Glutamatergic neuron (in vitro differentiated cells): ENCODE results near the gene NAV2. TPM values are rescaled to one million over a fixed set of nuclear protein-coding genes. Genes with fewer than 3 reads are reported as not detected.

Source experiments
- DNase-seq: peaks from one replicate; pipeline ENCODE4 v3.0.0; 2022
- H3K27ac Mint-ChIP-seq: one replicate; pipeline ENCODE4 v1.8.0; 2020; ENCODE audit warnings: mild to moderate bottlenecking, mixed read lengths, inconsistent platforms; ENCODE audit not compliant: unreplicated experiment
- H3K27me3 Mint-ChIP-seq: one replicate; pipeline ENCODE4 v1.8.0; 2020; ENCODE audit warnings: mild to moderate bottlenecking, moderate library complexity, mixed read lengths, inconsistent platforms; ENCODE audit not compliant: unreplicated experiment
- H3K36me3 Mint-ChIP-seq: one replicate; pipeline ENCODE4 v1.8.0; 2020; ENCODE audit warnings: mild to moderate bottlenecking, mixed read lengths, inconsistent platforms; ENCODE audit not compliant: unreplicated experiment
- H3K4me1 Mint-ChIP-seq: one replicate; pipeline ENCODE4 v1.8.0; 2020; ENCODE audit warnings: mild to moderate bottlenecking, low read depth, mixed read lengths, inconsistent platforms; ENCODE audit not compliant: unreplicated experiment
- H3K4me3 Mint-ChIP-seq: one replicate; pipeline ENCODE4 v1.8.0; 2020; ENCODE audit warnings: mild to moderate bottlenecking, mixed read lengths, inconsistent platforms; ENCODE audit not compliant: unreplicated experiment
- H3K9me3 Mint-ChIP-seq: one replicate; pipeline ENCODE4 v1.8.0; 2020; ENCODE audit warnings: mild to moderate bottlenecking, moderate library complexity, mixed read lengths, inconsistent platforms; ENCODE audit not compliant: unreplicated experiment
- CTCF ChIP-seq: fragments of 200-600 bp; sonication (generic); IDR thresholded peaks from one replicate; pipeline ENCODE4 v1.5.0; 2021; ENCODE audit not compliant: partially characterized antibody, unreplicated experiment
- total RNA-seq: library from RNA; stranded (reverse); fragmentation: NEBNext Ultra II Directional; extraction: Animal tissue kit (Norgen Biotek cat#: 25700); gene quantifications from one replicate; pipeline ENCODE4 v1.2.1, GENCODE V29; 2021; ENCODE audit not compliant: unreplicated experiment

Gene NAV2
- total RNA-seq, 1 donor from 2014 or later: 117 TPM

- TF ChIP-seq CTCF: no peak
- Mint-ChIP-seq H3K36me3 (peaks cover 4% of the 10 kb centered on the region), H3K4me3 (no peak overlapping the region), H3K27me3 (peaks cover 2% of the 10 kb centered on the region), H3K27ac (no peak overlapping the region), H3K4me1 (peaks cover 3% of the 10 kb centered on the region), H3K9me3 (peaks cover 10% of the 10 kb centered on the region)
- no peak for DNase-seq
Measured at GRCh38 chr11:20109731-20110445, 397.3 kb downstream of the NAV2 start.

GRCh38 chr11:20110908-20111669, 398.5 kb downstream of the NAV2 start:
- Mint-ChIP-seq H3K4me3 (no peak overlapping the region), H3K27me3 (peaks cover 1% of the 10 kb centered on the region), H3K27ac (no peak overlapping the region), H3K36me3 (peaks cover 5% of the 10 kb centered on the region), H3K9me3 (peaks cover 8% of the 10 kb centered on the region), H3K4me1 (peaks cover 5% of the 10 kb centered on the region)
- TF ChIP-seq CTCF: peak; percentile 92
- peak; percentile 43 for DNase-seq

GRCh38 chr11:20111871-20112270, 399.2 kb downstream of the NAV2 start:
- H3K27ac Mint-ChIP-seq: no peak overlapping the region

GRCh38 chr11:20112291-20113148, 399.9 kb downstream of the NAV2 start:
- no peak overlapping the region for H3K4me3 Mint-ChIP-seq
- peaks cover 5% of the 10 kb centered on the region for H3K36me3 Mint-ChIP-seq
- DNase-seq: no peak
- no peak for TF ChIP-seq CTCF
- no peak overlapping the region for H3K27ac Mint-ChIP-seq
- H3K27me3 Mint-ChIP-seq: peaks cover 3% of the 10 kb centered on the region
- peaks cover 14% of the 10 kb centered on the region for H3K4me1 Mint-ChIP-seq
- peaks cover 11% of the 10 kb centered on the region for H3K9me3 Mint-ChIP-seq

More at GRCh38 chr11:20111871-20112270, 399.2 kb downstream of the NAV2 start:
- H3K27me3 Mint-ChIP-seq: peaks cover 2% of the 10 kb centered on the region
- peaks cover 5% of the 10 kb centered on the region for H3K36me3 Mint-ChIP-seq
- H3K4me3 Mint-ChIP-seq: no peak overlapping the region
- no peak for DNase-seq
- H3K9me3 Mint-ChIP-seq: peaks cover 8% of the 10 kb centered on the region
- TF ChIP-seq CTCF: no peak
- peaks cover 10% of the 10 kb centered on the region for H3K4me1 Mint-ChIP-seq
